Hepatocyte (in vitro differentiated cells): ENCODE results near the gene HSD17B8. TPM values are rescaled to one million over a fixed set of nuclear protein-coding genes. Genes with fewer than 3 reads are reported as not detected.

ENCODE experiments used
- DNase-seq: peaks from one replicate; pipeline ENCODE4 v3.0.0-alpha.2; 2016; ENCODE audit warnings: low spot score
- H2AFZ ChIP-seq: fragments of 200-600 bp; sonication (generic); 2 replicates; pipeline ENCODE4 v1.6.0; 2016; ENCODE audit warnings: antibody characterized with exemption, mild to moderate bottlenecking
- H3K27ac ChIP-seq: fragments of 200-600 bp; sonication (generic); 2 replicates; pipeline ENCODE4 v1.5.1; 2016; ENCODE audit warnings: mild to moderate bottlenecking
- H3K27me3 ChIP-seq: fragments of 200-600 bp; sonication (generic); 2 replicates; pipeline ENCODE4 v1.6.1; 2016
- H3K36me3 ChIP-seq: fragments of 200-600 bp; sonication (generic); replicated peaks from 2 replicates; pipeline ENCODE4 v1.5.1; 2016; ENCODE audit warnings: low read depth; ENCODE audit not compliant: insufficient read depth
- H3K4me1 ChIP-seq: fragments of 200-600 bp; sonication (generic); 2 replicates; pipeline ENCODE4 v1.5.1; 2016; ENCODE audit warnings: mild to moderate bottlenecking, moderate library complexity; ENCODE audit not compliant: insufficient read depth
- H3K4me2 ChIP-seq: fragments of 200-600 bp; sonication (generic); 2 replicates; pipeline ENCODE4 v1.6.0; 2016
- H3K4me3 ChIP-seq: fragments of 200-600 bp; sonication (generic); 2 replicates; pipeline ENCODE4 v1.5.1; 2016; ENCODE audit warnings: mild to moderate bottlenecking
- H3K79me2 ChIP-seq: fragments of 200-600 bp; sonication (generic); 2 replicates; pipeline ENCODE4 v1.6.0; 2017; ENCODE audit warnings: mild to moderate bottlenecking
- H3K9me2 ChIP-seq: fragments of 200-600 bp; sonication (generic); replicated peaks from 2 replicates; pipeline ENCODE4 v1.6.0; 2017; ENCODE audit warnings: mild to moderate bottlenecking; ENCODE audit not compliant: insufficient read depth
- H3K9me3 ChIP-seq: fragments of 200-600 bp; sonication (generic); 2 replicates; pipeline ENCODE4 v1.5.1; 2016; ENCODE audit warnings: low read depth, mild to moderate bottlenecking
- H4K20me1 ChIP-seq: fragments of 200-600 bp; sonication (generic); 2 replicates; pipeline ENCODE4 v1.6.0; 2016; ENCODE audit warnings: mild to moderate bottlenecking; ENCODE audit not compliant: insufficient read depth, poor library complexity, severe bottlenecking
- EZH2 ChIP-seq: fragments of 200-600 bp; sonication (generic); IDR thresholded peaks from 2 replicates; pipeline ENCODE4 v1.6.1; 2016; ENCODE audit warnings: antibody characterized with exemption, mild to moderate bottlenecking, borderline replicate concordance
- EZH2phosphoT487 ChIP-seq: fragments of 200-600 bp; sonication (generic); IDR thresholded peaks from one replicate; pipeline ENCODE4 v1.6.1; 2018; ENCODE audit warnings: antibody characterized with exemption, mild to moderate bottlenecking, low read depth, moderate library complexity; ENCODE audit not compliant: unreplicated experiment, severe bottlenecking
- WGBS: methylation state at CpG from one replicate; pipeline ENCODE4 v1.1.6; 2016; ENCODE audit warnings: low lambda C conversion rate; ENCODE audit errors: missing lambda C conversion rate; 5-methylcytosine and 5-hydroxymethylcytosine counted together
- polyA plus RNA-seq: library from polyadenylated mRNA; unstranded; fragments of >200 nt; fragmentation: Nextera tagmentation; extraction: Ambion mirVana; gene quantifications from 2 replicates; pipeline ENCODE4 v1.2.1, GENCODE V29; 2016
- total RNA-seq: library from RNA; depleted of rRNA; stranded (reverse); fragments of >200 nt; gene quantifications from 2 replicates; pipeline ENCODE4 v1.2.3, GENCODE V29; 2014
- TF ChIP-seq, protein P1 (sequence below): fragments of 200-600 bp; sonication (generic); IDR thresholded peaks from 2 replicates; pipeline ENCODE4 v1.5.1; 2016; ENCODE audit warnings: antibody characterized with exemption, mild to moderate bottlenecking; ENCODE audit not compliant: poor library complexity

The HSD17B8 gene
- total and polyA plus RNA-seq, 2 experiments from 2014 or later = 6.0 to 12.9 TPM

- TF ChIP-seq EZH2 (no peak), EZH2phosphoT487 (no peak)
- TF ChIP-seq, protein P1, sequence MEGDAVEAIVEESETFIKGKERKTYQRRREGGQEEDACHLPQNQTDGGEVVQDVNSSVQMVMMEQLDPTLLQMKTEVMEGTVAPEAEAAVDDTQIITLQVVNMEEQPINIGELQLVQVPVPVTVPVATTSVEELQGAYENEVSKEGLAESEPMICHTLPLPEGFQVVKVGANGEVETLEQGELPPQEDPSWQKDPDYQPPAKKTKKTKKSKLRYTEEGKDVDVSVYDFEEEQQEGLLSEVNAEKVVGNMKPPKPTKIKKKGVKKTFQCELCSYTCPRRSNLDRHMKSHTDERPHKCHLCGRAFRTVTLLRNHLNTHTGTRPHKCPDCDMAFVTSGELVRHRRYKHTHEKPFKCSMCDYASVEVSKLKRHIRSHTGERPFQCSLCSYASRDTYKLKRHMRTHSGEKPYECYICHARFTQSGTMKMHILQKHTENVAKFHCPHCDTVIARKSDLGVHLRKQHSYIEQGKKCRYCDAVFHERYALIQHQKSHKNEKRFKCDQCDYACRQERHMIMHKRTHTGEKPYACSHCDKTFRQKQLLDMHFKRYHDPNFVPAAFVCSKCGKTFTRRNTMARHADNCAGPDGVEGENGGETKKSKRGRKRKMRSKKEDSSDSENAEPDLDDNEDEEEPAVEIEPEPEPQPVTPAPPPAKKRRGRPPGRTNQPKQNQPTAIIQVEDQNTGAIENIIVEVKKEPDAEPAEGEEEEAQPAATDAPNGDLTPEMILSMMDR = no peak
- Histone ChIP-seq H3K27ac (no peak overlapping the region), H3K36me3 (no peaks in the 10 kb centered on the region), H3K4me3 (no peak overlapping the region), H2AFZ (no peak overlapping the region), H3K9me2 (no peaks in the 10 kb centered on the region), H4K20me1 (no peaks in the 10 kb centered on the region), H3K27me3 (no peaks in the 10 kb centered on the region), H3K4me1 (no peaks in the 10 kb centered on the region), H3K4me2 (no peak overlapping the region), H3K79me2 (no peaks in the 10 kb centered on the region), H3K9me3 (no peaks in the 10 kb centered on the region)
- 90% methylated on average over 10 of the region's 10 CpGs for WGBS
- DNase-seq = no peak
These were observed 34.9 kb upstream of the HSD17B8 start for GRCh38 chr6:33169291-33170175.

- no peak for DNase-seq
- H3K79me2 ChIP-seq = no peaks in the 10 kb centered on the region
- 75% methylated on average over 7 of the region's 9 CpGs for WGBS
- H3K4me3 ChIP-seq = no peak overlapping the region
- no peaks in the 10 kb centered on the region for H3K4me1 ChIP-seq
- TF ChIP-seq EZH2 (no peak), EZH2phosphoT487 (no peak)
- TF ChIP-seq, protein P1 = no peak
- no peaks in the 10 kb centered on the region for H4K20me1 ChIP-seq
- H3K9me2 ChIP-seq = no peaks in the 10 kb centered on the region
- no peaks in the 10 kb centered on the region for H3K27me3 ChIP-seq
- H3K27ac ChIP-seq = no peak overlapping the region
- no peak overlapping the region for H2AFZ ChIP-seq
- H3K9me3 ChIP-seq = no peaks in the 10 kb centered on the region
- no peaks in the 10 kb centered on the region for H3K36me3 ChIP-seq
- no peak overlapping the region for H3K4me2 ChIP-seq
These were observed 34.1 kb upstream of the HSD17B8 start for GRCh38 chr6:33170176-33171015.

DNA sequence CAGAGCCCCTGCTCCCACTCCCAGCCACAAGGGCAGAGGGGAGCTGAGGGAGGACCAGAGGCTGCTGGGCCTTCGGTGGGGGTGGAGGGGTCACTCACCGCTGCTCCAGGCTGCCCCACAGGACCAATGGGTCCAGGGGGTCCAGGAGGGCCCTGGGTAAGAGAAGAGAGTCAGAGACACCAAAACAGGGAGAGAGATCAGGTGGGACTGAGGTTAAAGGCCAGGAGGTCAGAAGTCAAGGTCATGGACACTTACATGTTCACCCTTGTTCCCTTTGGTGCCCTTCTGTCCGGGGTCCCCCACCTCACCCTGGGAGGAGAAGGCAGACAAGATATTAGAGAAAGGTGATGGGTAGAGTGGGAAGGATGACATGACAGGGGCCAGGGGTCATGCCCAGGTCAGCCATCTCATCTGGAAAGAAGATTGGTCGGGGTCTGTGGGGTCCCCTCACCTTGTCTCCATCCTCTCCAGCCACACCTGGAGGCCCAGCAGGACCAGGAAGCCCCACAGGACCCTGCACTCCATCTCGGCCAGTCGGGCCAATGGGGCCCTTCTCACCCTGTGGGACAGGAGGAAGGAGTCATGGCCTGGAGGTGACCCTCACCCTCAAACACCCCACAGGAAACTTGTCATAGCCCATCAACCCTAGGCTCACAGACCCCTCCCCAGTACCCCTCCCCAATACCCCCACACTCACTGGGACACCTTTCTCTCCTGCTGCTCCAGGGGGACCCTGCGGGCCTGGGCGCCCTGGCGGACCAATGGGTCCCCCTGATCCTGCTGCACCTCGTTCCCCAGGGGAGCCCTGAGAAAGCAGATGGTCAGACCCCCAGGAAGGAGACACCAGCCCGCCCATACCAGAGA, 33.2 kb upstream of the HSD17B8 start:
- no peaks in the 10 kb centered on the region for H4K20me1 ChIP-seq
- TF ChIP-seq EZH2phosphoT487 = no peak
- TF ChIP-seq, protein P1 = no peak
- TF ChIP-seq EZH2 = no peak
- H3K79me2 ChIP-seq = no peaks in the 10 kb centered on the region
- H3K9me3 ChIP-seq = no peaks in the 10 kb centered on the region
- no peak for DNase-seq
- no peak overlapping the region for H2AFZ ChIP-seq
- no peak overlapping the region for H3K4me3 ChIP-seq
- 86% methylated on average over 11 of the region's 11 CpGs for WGBS
- no peaks in the 10 kb centered on the region for H3K9me2 ChIP-seq
- no peaks in the 10 kb centered on the region for H3K4me1 ChIP-seq
- no peak overlapping the region for H3K27ac ChIP-seq
- H3K36me3 ChIP-seq = no peaks in the 10 kb centered on the region
- H3K27me3 ChIP-seq = no peaks in the 10 kb centered on the region
- H3K4me2 ChIP-seq = no peak overlapping the region
